Stimulated activated CD8-positive, alpha-beta memory T cell treated with anti-CD3 and anti-CD28 coated beads, Interleukin-4, amount 100 ng/mL, for 24 hours (primary cell): ENCODE results near the gene SMIM38.

Source experiments
- DNase-seq: peaks from one replicate; pipeline ENCODE4 v3.0.0-alpha.2; 2020; ENCODE audit warnings: low read depth

SMIM38 gene

DNA sequence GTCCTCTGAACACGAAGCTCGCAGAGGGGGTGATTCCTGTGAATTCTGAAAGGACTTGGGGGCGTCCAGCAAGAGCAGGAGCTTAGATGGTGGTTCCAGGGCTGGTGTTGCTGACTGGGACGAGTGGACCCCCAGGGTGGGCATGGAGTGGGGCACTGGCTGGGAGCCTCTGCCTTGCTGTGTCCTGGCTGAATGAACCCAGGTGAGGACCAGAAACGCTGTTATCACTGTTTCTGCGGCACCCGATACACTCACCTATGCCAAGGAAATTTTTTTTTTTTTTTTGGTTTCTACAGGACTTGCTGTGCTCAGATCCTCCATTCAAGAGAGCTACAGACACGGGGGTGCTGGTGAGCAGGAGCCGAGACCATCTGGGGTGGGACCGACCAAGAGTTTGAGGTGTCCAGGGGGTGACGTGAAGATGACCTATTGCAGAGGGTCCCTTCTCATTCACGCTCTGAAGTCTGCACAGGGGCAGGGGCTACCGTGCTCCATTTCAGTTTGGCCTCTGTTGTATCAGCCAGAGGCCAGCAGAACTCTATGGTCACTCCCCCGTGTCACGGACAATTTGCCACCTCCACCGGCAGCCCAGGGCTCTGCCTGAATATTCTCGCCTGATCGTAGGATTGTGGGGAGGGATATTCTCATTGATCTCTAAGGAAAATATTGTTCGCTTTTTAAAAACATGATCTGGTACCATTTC is 3.6 kb downstream of the SMIM38 start:
- DNase-seq = no peak

DNA sequence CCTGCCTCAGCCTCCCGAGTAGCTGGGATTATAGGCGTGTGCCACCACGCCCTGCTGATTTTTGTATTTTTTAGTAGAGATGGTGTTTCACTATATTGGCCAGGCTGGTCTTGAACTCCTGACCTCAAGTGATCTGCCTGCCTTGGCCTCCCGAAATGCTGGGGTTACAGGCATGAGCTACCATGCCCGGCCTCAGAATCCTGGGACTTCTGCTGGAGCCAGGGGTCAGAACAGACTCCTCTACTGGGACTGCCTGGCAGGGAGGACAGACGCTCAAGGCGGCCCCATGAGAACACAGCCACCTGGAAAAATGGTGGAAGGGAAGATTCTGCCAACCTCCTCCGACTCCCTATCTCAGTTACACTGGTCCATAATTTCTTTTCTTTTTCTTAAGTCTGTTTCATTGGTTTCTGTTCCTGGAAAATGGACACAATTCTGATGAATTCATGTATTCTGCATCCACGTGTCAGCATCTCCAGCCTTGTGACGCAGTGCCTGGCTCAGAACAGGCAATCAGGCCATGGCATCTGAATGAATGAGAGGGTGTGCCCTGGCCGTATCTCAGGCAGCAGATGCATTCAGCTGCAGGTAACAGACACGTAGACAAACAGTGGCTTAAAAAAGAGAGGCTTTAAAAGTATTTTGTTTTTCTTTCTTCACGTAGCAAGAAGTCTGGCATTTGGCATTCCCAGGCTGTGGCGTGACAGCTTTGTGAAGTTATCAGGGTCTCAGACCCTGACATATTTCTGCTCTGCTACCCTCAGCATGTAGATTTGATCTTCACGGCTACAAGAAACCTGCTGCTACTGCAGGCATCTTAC is 4.8 kb downstream of the SMIM38 start:
- no peak for DNase-seq

DNA sequence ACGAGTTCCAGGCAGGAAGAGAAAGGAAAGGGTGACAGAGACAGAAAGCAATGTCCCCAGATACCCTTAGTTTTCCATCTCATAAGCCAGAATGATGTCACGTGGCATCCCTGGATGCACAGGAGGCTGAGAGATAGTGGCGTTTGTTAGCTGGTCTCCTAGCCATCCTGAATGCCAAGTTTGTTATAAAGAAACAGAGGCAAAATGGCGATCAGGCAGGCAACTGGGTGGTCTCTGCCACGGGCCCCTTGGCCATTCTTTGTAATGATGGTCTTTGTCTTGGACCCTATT is 5.3 kb downstream of the SMIM38 start:
- DNase-seq = no peak

DNA sequence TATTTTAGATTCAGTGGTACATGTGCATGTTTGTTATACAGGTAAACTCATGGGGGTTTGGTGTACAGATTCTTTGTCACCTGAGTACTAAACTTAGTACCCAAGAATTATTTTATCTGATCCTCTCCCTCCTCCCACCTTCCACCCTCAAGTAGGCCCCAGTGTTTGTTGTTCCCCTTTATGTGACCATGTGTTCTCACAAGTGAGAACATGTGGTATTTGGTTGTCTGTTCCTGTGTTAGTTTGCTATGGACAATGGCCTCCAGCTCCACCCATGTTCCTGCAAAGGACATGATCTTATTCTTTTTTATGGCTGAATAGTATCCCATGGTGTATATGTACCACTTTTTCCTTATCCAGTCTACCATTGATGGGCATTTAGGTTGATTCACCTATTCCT is 6.8 kb downstream of the SMIM38 start:
- DNase-seq = no peak

DNA sequence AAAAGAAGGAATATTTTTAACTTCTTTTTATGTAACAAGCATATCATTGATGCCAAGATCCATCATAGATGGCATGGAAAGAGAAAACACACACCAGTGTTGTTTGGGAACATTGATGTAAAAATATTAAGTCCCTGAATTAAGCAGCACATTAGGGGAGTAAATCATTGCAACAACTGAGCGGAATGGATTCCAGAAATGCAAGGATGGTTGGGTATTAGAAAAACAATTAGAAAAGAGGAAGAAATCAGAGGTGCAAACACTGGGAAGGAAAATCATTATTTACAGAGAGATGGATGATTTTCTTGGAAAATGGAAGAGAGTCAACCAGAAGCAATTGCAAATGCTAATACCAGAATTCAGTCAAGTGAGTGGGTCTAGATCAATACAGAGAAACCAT is 8.1 kb downstream of the SMIM38 start:
- DNase-seq = no peak

DNA sequence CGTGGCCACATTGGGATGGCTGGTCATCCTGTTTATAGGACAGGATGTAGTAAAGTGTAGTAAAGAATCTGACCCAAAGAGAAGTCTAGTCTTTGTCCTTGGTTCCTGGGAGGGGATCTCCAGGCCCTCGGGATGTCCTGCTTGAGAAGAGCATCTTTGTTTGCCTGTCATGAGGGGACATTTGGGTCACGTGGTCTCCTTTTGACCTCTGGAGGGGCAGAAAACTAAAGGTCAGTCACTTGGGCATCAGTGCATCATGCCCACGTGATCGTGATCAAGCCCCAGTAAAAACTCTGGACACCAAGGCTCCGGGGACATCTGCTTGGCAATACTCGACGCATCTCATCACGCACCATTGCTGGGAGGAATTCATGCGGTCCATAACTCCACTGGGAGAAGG is 9.1 kb downstream of the SMIM38 start:
- DNase-seq = no peak

DNA sequence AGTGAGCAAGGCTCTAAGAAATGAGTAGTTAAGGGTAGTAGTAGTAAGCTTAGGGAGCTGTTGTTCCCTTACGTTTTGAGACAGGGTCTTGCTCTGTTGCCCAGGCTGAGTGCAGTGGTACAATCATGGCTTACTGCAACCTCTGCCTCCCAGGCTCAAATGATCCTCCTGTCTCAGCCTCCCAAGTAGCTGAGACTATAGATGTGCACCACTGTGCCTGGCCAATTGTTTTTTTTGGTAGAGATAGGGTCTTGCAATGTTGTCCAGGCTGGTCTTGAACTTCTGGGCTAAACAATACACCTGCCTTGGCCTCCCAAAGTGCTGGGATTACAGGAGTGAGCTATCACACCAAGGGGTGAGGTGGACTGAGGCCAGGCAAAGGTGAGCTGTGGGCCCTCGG is 10.0 kb downstream of the SMIM38 start:
- no peak for DNase-seq

DNA sequence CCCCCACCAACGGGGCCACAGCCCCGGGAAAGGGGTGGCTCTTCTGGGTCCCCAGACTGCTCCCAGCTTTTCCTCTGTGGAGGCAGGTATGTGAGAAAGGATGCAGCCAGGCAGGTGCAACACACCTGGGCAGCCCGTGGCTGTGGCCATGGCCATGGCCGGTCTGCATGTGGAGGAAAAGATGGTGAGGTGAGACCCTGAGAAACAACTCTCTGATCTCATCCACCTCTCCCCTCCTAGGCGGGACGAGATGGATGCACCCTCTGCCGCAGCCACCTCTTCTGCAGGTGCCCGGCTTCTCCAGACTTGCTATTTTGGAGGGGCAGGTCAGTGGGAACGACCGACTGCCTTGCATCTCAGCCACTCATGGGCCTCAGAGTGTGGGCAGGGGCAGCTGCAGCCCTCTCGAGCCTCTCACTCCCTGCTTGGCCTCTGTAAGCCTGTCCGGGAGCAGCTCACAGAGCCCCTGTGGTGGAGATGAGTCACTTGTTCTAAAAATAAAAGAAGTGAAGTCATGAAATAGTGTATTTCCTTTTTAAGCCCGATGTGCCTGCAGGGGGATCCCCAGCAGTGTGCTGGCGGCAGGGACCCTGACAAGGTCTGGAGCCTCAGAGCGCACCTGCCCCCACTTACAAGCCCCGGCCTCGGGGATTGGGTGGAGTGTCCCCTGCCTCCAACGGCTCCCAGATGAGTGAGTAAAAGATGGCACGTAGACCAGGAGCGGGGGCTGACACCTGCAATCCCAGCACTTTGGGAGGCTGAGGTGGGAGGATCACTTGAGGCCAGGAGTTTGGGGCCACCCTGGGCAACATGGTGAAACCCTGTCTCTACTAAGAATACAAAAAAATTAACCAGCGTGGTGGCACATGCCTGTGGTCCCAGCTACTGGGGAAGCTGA is 10.7 kb downstream of the SMIM38 start:
- peak; percentile 46 for DNase-seq

DNA sequence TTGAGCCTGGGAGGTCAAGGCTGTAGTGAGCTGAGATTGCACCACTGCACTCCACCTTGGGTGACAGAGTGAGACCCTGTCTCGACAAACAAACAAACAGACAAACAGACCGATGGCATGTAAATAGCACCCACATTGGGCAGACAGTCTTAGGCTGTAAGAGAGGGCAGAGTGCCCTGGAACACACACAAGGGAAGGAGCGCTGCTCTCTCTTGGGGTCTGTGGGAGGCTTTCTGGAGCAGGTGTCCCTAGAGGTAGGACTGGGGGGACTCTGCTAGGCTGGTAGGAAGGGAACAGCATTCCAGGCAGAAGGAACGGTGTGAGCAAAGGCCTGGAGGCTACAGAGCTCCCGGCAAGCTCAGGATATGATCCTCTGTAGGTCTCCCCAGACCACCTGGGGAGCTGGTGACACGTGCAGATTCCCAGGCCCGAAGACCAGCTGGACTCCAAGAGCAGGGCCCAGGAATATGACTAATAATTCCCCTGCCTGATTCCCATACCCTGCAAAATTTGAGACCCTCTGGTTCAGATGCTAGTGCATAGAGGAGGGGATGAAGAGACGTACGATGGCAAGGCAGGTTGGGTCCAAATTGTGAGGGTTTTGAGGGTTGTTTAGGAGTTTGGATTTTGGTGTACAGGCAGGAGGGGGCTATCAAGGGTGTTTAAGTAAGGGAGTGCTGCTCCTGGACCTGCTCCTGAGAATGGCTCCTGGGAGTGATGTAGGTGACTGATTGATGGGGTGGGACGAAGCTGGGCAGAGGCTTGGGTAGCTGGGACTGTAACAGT is 11.6 kb downstream of the SMIM38 start:
- DNase-seq = no peak

DNA sequence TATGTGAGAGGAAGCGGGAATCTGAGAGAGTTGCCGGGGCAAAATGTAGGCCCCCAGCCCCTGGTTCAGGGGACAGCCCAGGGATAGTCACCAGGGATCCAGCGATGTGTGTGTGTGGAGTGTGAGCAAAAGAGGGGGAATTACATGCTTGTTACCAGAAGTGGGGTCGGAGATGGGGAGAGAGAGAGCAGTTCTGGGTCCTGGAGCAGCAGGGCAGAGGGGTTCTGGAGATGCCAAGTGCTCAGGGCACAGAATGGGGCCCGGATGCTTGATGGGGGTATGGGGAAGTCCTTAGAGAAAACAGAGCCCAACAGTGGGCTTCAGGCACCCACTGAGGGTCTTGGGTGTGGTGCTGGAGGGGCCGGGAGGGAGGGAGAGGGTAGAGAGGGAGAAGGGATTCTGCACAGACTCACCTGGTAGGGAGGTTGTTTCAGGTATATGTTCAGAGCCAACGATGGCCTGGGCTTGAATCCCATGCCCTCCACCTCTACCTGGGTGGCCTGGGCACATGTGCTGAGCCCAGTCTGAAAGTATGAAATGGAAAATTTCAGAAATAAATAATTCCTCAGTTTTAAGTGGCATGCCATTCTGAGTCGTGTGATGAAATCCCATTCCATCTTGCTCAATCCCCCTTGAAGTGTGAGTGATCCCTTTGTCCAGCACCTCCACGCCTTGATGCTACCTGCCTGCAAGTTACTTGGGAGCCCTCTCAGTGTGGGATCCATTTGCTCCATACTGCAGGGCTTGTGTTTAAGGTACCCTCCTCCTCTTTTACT is 12.4 kb downstream of the SMIM38 start:
- no peak for DNase-seq

DNA sequence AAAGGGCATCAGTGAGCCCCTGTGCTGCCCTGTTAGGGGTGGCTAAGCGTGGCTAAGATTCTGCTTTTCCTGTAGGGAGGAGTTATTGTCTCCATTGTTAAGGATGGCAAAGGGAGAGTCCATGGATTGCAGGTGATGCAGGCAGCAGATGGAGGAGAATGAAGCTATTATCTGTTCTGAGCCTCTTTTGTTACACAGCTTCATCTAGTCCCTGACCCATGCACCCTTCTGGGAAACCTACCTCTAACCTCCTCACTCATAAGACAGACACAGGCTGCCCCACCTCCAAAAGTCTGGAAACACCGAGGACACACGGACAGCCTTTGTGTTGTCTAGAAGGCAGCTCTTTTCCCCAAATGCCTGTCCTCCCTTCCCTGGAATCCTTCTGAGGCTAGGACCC is 13.7 kb downstream of the SMIM38 start:
- no peak for DNase-seq

DNA sequence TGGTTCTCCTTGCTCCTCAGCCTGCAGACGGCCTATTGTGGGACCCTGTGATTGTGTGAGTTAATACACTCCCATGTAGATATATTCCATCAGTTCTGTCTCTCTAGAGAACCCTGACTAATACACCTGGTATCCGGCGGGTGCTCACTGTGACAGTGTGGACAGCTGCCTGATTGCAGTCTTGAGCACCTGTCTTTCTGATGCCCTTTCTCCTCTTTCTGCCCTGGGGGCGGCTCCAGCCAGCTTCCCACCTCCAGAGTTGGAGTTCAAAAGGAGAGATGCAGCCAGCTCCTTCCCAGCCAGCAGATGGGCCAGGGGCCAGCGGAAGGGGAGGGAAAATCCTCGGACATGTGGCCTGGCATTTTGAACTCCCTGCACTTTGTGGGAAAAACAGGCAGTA is 15.0 kb downstream of the SMIM38 start:
- DNase-seq = no peak

DNA sequence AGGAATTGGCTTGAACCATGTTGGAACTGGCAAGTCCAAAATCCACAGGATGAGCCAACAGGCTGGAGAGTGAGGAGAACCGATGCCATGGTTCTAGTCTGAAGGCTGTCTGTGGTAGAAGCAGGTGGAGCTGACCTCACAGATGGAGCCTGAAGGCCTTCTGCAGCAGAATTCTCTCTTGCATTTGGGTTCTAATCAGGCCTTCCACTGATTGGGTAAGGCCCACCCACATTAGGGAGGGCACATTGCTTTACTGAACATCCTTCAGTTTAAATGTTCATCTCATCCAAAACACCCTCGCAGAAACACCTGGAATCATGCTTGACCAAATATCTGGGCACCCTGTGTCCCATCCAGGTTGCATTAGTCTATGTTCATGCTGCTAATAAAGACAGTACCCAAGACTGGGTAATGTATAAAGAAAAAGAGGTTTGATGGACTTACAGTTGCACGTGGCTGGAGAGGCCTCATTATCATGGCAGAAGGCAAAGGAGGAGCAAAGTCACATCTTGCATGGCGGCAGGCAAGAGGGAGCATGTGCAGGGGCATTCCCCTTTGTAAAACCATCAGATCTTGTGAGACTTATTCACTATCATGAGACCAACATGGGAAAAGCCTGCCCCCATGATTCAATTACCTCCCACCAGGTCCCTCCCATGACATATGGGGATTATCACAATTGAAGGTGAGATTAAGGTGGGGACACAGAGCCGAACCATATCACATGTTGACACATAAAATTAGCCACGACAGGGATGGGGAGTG is 15.9 kb downstream of the SMIM38 start:
- DNase-seq = no peak

DNA sequence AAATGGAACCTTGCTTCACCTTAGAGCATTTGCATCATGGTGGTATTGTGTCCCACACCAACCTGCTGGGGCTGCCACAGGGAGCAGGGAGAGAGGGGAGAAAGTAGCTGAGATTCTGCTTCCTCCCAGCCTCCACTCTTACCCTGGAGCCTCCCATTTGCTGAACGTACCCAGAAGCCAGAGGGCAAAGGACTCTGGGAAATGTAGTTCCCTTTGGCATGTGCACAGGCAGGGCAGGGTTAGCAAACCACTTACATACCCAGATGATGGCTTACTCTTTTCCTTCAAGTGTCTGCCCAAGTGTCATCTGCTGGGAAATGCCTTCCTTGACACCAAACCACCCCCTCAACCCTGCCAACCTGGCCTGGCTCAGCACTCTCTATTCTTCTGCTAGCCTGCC is 16.9 kb downstream of the SMIM38 start:
- DNase-seq = no peak

DNA sequence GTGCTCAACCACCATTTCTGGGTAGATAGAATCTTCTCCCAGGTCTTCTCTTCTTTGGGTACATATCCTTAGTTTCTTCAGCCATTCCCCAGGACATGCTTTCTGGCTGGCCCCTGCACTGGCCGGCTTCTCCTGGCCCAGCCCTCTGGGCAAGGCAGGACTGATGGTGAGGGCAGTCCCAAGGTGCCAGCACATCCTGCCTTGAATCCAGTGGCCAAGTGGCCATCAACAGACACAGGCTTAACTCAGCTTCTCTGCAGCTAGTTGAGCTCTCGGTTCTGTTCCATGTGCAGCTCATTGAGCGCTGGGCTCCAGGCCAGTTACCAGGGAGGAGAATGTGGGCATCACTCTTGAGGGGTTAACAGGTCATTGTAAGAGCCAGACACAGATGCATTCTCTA is 17.6 kb downstream of the SMIM38 start:
- DNase-seq = no peak

DNA sequence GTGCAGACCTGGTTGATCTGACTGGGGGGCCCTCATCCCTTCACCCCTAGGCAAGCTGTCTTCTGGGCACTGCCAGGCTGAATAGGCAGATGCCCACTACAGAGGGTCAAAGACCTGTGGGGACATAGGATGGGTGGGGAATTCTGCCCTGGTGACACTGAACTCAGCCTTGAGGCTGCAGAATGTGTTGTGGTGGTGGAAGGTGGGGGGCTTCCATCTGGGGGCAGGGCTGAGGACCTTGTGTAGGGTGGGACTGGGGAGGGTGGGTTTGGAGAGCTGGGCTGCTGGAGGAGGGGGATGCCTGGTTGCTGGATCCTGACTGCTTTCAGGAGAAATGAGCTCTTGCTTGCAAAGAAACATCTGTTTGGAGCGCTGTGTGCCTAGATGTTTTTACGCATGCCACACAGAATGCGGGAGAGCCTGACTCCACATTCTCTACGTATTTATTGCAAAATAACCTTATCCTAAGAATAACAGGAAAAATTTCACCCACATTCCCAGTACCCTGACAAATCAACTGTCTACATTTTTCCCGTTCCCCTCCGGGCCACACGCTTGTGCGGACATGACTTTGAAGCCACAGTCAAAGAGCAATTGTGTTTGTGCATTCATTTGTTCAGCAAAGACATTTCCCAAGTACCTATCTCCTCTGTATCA is 18.3 kb downstream of the SMIM38 start:
- no peak for DNase-seq

DNA sequence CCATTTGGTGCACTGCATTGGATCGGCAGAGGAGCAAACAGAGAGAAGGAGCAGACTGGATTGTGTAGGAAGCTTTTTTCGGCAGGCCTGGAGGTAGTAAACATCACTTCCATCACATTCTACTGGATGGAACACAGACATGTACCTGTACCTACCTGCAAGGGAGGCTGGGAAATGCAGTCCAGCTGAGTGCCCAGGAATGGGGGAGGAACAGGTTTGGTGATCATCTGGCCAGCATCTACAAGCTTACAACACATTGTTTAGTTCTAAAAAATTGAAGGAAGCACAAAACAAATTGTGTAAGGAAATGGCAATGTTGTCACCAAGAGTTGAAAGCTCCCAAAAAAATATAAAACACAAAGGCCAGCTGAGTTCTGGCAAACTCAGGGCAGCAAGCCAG is 19.1 kb downstream of the SMIM38 start:
- DNase-seq = no peak

DNA sequence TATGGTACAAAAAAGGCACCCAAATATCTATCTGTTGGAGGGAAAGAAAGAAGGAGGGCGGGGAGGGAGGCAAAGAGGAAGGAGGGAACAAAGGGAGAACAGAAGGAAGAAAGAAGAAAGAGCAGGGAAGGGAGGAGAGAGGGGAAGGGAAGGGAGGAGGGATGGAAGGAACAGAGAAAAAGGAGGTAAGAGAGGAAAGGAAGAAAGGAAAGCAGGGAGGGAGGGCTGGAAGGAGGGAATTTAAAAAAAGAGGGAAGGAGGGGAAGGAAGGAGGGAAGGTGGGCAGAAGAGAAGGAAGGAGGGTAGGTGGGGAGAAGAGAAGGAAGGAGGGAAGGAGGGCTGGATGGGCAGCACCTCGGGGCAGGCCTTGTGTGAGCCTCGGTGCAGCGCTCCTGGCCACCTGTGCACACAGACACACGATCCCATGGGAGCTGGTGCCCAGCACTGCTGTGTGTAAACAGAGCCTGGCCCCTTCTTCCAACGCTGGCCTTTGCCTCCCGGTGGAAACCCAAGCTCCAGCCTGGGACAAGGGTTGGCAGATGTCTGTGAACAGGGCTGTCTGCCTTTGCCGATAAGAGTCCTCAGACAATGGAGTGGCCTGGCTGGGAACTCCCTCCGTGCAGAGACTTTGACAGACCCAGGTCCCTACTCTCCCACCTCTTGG is 23.2 kb downstream of the SMIM38 start:
- DNase-seq = no peak

DNA sequence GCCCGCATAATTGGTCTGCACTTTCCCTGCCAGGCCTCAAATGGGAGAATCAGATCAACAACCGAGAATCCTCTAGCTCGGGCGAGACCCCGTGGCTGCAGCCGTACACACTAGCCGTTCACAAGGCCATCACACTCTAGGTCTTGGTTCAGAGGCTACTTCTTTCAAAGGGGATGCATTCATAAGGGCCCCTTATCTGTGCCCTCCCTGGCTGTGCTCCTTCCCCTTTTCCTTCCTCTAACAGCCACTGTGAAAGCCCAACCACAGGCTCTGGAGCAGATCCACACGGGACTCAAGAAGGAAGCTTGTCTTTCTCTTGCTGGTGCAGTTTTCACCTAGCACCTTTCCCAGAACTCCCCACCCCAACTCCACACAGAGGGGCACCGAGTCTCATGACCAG is 24.5 kb downstream of the SMIM38 start:
- DNase-seq = no peak

DNA sequence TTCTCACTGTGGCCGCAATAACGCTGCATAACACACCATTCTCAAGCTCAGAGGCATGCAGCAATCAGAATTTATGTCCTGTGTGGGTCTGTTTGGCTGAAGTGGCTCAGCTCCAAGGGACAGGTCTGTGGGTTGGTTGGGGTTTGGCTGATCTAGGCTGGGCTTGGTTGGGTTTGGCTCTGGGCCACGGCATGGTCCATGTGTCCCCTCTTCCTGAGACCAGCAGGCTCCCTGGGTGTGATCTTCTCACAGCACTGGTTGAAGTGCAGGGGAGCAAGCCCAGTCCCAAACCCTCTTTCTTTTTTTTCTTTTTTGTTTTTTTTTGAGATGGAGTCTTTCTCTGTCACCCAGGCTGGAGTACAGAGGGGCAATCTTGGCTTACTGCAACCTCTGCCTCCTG is 25.0 kb downstream of the SMIM38 start:
- DNase-seq = no peak
